Measurements from ENCODE around the gene ACTL8.

DNA sequence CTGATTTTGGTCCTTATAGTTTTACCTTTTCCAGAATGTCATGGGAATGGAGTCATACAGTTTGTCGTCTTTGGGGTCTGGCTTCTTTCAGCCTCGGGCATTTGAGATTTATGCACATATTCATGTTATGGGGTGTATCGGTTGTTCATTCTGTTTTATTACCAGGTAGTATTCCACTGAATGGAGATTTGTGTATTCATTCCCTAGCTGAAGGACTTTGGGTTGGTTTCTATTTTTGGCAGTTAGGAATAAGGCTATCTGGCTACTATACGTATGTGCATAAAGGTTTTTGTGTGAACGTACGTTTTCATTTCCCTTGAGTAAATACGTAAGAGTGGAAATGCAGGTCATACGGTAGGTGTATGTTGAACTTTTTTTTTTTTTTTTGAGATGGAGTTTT, 65.1 kb downstream of the ACTL8 start:
- TF ChIP-seq, protein P1, sequence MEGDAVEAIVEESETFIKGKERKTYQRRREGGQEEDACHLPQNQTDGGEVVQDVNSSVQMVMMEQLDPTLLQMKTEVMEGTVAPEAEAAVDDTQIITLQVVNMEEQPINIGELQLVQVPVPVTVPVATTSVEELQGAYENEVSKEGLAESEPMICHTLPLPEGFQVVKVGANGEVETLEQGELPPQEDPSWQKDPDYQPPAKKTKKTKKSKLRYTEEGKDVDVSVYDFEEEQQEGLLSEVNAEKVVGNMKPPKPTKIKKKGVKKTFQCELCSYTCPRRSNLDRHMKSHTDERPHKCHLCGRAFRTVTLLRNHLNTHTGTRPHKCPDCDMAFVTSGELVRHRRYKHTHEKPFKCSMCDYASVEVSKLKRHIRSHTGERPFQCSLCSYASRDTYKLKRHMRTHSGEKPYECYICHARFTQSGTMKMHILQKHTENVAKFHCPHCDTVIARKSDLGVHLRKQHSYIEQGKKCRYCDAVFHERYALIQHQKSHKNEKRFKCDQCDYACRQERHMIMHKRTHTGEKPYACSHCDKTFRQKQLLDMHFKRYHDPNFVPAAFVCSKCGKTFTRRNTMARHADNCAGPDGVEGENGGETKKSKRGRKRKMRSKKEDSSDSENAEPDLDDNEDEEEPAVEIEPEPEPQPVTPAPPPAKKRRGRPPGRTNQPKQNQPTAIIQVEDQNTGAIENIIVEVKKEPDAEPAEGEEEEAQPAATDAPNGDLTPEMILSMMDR (IDR thresholded peaks at IDR 0.05), result no peak
- no peak for TF ChIP-seq POLR2A (IDR thresholded peaks at IDR 0.05)

Measured in esophagus squamous epithelium (tissue), 4 donors.